ENCODE measurements around the gene WWOX.

WWOX gene

GRCh38 chr16:79100447-79100846, 1001.0 kb downstream of the WWOX start:
- DNase-seq (ENCODE audit: low spot score): no peak

- no peak for DNase-seq (ENCODE audit: low spot score)
Measured at GRCh38 chr16:79101491-79101890, 1002.0 kb downstream of the WWOX start.

GRCh38 chr16:79104567-79104966, 1005.1 kb downstream of the WWOX start:
- no peak for DNase-seq (ENCODE audit: low spot score)

- DNase-seq (ENCODE audit: low spot score): no peak
Measured at GRCh38 chr16:79107301-79107700, 1007.8 kb downstream of the WWOX start.

- DNase-seq (ENCODE audit: low spot score): no peak
Measured at GRCh38 chr16:79109771-79110170, 1010.3 kb downstream of the WWOX start.

- DNase-seq (ENCODE audit: low spot score): no peak
Measured at GRCh38 chr16:79110242-79110641, 1010.8 kb downstream of the WWOX start.

- DNase-seq (ENCODE audit: low spot score): no peak
Measured at GRCh38 chr16:79110953-79111352, 1011.5 kb downstream of the WWOX start.

- no peak for DNase-seq (ENCODE audit: low spot score)
Measured at GRCh38 chr16:79112462-79112861, 1013.0 kb downstream of the WWOX start.

- DNase-seq (ENCODE audit: low spot score): no peak
Measured at GRCh38 chr16:79113826-79114225, 1014.4 kb downstream of the WWOX start.

GRCh38 chr16:79114759-79115158, 1015.3 kb downstream of the WWOX start:
- DNase-seq (ENCODE audit: low spot score): no peak

- DNase-seq (ENCODE audit: low spot score): no peak
Measured at GRCh38 chr16:79121906-79122305, 1022.5 kb downstream of the WWOX start.

- DNase-seq (ENCODE audit: low spot score): no peak
Measured at GRCh38 chr16:79122343-79122742, 1022.9 kb downstream of the WWOX start.

- DNase-seq (ENCODE audit: low spot score): no peak
Measured at GRCh38 chr16:79124016-79124756, 1024.7 kb downstream of the WWOX start.

- DNase-seq (ENCODE audit: low spot score): no peak
Measured at GRCh38 chr16:79127766-79128165, 1028.3 kb downstream of the WWOX start.

GRCh38 chr16:79128706-79129105, 1029.3 kb downstream of the WWOX start:
- no peak for DNase-seq (ENCODE audit: low spot score)

- DNase-seq (ENCODE audit: low spot score): no peak
Measured at GRCh38 chr16:79130616-79131015, 1031.2 kb downstream of the WWOX start.

GRCh38 chr16:79131321-79132075, 1032.0 kb downstream of the WWOX start:
- no peak for DNase-seq (ENCODE audit: low spot score)

GRCh38 chr16:79132701-79133100, 1033.2 kb downstream of the WWOX start:
- DNase-seq (ENCODE audit: low spot score): no peak

GRCh38 chr16:79134300-79134699, 1034.8 kb downstream of the WWOX start:
- DNase-seq (ENCODE audit: low spot score): no peak

GRCh38 chr16:79136955-79137354, 1037.5 kb downstream of the WWOX start:
- no peak for DNase-seq (ENCODE audit: low spot score)

- no peak for DNase-seq (ENCODE audit: low spot score)
Measured at GRCh38 chr16:79137426-79137939, 1038.0 kb downstream of the WWOX start.

- DNase-seq (ENCODE audit: low spot score): no peak
Measured at GRCh38 chr16:79139799-79140198, 1040.3 kb downstream of the WWOX start.

GRCh38 chr16:79143026-79143425, 1043.6 kb downstream of the WWOX start:
- no peak for DNase-seq (ENCODE audit: low spot score)

All from RKO (cell line).